WTC11 (cell line): Measurements from ENCODE around the gene C19orf53. TPM values are rescaled to one million over a fixed set of nuclear protein-coding genes. Genes with fewer than 3 reads are reported as not detected.
"Not testable (repeated sequence)": the region's sequence is repeated elsewhere in the genome, so short reads cannot be mapped to it uniquely, and the experiment has no call there.

Experiments used
- ATAC-seq: fragments of 200-7000 bp; cut with Tn5 transposase; 2 replicates; pipeline ENCODE4 v1.10.0; 2021; ENCODE audit warnings: mild to moderate bottlenecking, moderate library complexity
- CTCF ChIA-PET: fragments of 300-600 bp; sonication (Branson Sonifier 250); formaldehyde crosslinking; loops from one replicate; lab custom pipeline; 2021; ENCODE audit warnings: antibody characterized with exemption; lab: Charles Lee
- POLR2A ChIA-PET: fragments of 350-600 bp; sonication (Branson Sonifier 250); formaldehyde crosslinking; loops from one replicate; lab custom pipeline; 2021; ENCODE audit warnings: antibody characterized with exemption; lab: Charles Lee
- DNase-seq: peaks from one replicate; pipeline ENCODE4 v3.0.0; 2021; ENCODE audit warnings: low spot score
- H3K27ac Mint-ChIP-seq: 2 replicates; pipeline ENCODE4 v1.8.0; 2021; ENCODE audit warnings: mixed read lengths
- H3K27me3 Mint-ChIP-seq: 2 replicates; pipeline ENCODE4 v1.8.0; 2021; ENCODE audit warnings: low read depth, mild to moderate bottlenecking, moderate library complexity, mixed read lengths
- H3K36me3 Mint-ChIP-seq: 2 replicates; pipeline ENCODE4 v1.8.0; 2021; ENCODE audit warnings: mixed read lengths
- H3K4me1 Mint-ChIP-seq: 2 replicates; pipeline ENCODE4 v1.8.0; 2022; ENCODE audit warnings: mixed read lengths
- H3K4me3 Mint-ChIP-seq: 2 replicates; pipeline ENCODE4 v1.8.0; 2021; ENCODE audit warnings: mild to moderate bottlenecking, moderate library complexity, mixed read lengths
- H3K9me3 Mint-ChIP-seq: 2 replicates; pipeline ENCODE4 v1.8.0; 2021; ENCODE audit warnings: mixed read lengths
- CBFB ChIP-seq: sonication (generic); formaldehyde crosslinking; IDR thresholded peaks from 2 replicates; pipeline ENCODE4 v1.8.1; 2022; ENCODE audit warnings: mild to moderate bottlenecking, low read depth, missing genetic modification reagents
- ELF4 ChIP-seq: sonication (generic); formaldehyde crosslinking; IDR thresholded peaks from 2 replicates; pipeline ENCODE4 v1.8.1; 2022; ENCODE audit warnings: low read depth, mild to moderate bottlenecking, moderate library complexity, missing genetic modification reagents
- JUN ChIP-seq: sonication (generic); formaldehyde crosslinking; IDR thresholded peaks from 2 replicates; pipeline ENCODE4 v1.8.0; 2023; ENCODE audit warnings: mild to moderate bottlenecking, missing genetic modification reagents
- MLX ChIP-seq: sonication (generic); formaldehyde crosslinking; IDR thresholded peaks from 2 replicates; pipeline ENCODE4 v1.8.1; 2023; ENCODE audit warnings: mild to moderate bottlenecking, missing genetic modification reagents, moderate library complexity
- MXD4 ChIP-seq: fragments of 250-450 bp; sonication (Bioruptor Pico); IDR thresholded peaks from 2 replicates; pipeline ENCODE4 v1.8.0; 2021; ENCODE audit warnings: mild to moderate bottlenecking, moderate library complexity, borderline replicate concordance
- PRRX2 ChIP-seq: fragments of 250-450 bp; sonication (Bioruptor Pico); IDR thresholded peaks from 2 replicates; pipeline ENCODE4 v1.8.0; 2021; ENCODE audit warnings: mild to moderate bottlenecking
- SMAD3 ChIP-seq: sonication (generic); formaldehyde crosslinking; IDR thresholded peaks from 2 replicates; pipeline ENCODE4 v1.8.0; 2022; ENCODE audit warnings: missing genetic modification reagents, mild to moderate bottlenecking, borderline replicate concordance
- TEAD4 ChIP-seq: sonication (generic); formaldehyde crosslinking; IDR thresholded peaks from 2 replicates; pipeline ENCODE4 v1.8.0; 2022; ENCODE audit warnings: mild to moderate bottlenecking, missing genetic modification reagents
- TP53 ChIP-seq: sonication (generic); formaldehyde crosslinking; IDR thresholded peaks from 2 replicates; pipeline ENCODE4 v1.8.1; 2023; ENCODE audit warnings: mild to moderate bottlenecking, missing genetic modification reagents
- ZNF219 ChIP-seq: sonication (generic); formaldehyde crosslinking; IDR thresholded peaks from 2 replicates; pipeline ENCODE4 v1.8.0; 2023; ENCODE audit warnings: missing genetic modification reagents, mild to moderate bottlenecking, borderline replicate concordance
- ZNF263 ChIP-seq: sonication (generic); formaldehyde crosslinking; IDR thresholded peaks from 2 replicates; pipeline ENCODE4 v1.8.1; 2022; ENCODE audit warnings: low read depth, mild to moderate bottlenecking, moderate library complexity, missing genetic modification reagents
- ZNF416 ChIP-seq: fragments of 250-450 bp; sonication (Bioruptor Pico); IDR thresholded peaks from 2 replicates; pipeline ENCODE4 v1.9.0; 2021; ENCODE audit warnings: mild to moderate bottlenecking, inconsistent platforms
- ZSCAN18 ChIP-seq: fragments of 250-450 bp; sonication (Bioruptor Pico); IDR thresholded peaks from 2 replicates; pipeline ENCODE4 v2.1.2; 2022; ENCODE audit warnings: mild to moderate bottlenecking, moderate library complexity
- total RNA-seq: library from RNA; stranded (reverse); gene quantifications from 3 replicates; pipeline ENCODE4 v1.2.3, GENCODE V29; 2021
- TF ChIP-seq, protein P1 (sequence below): sonication (generic); formaldehyde crosslinking; IDR thresholded peaks from 2 replicates; pipeline ENCODE4 v1.8.1; 2023; ENCODE audit warnings: mild to moderate bottlenecking, missing genetic modification reagents
- TF ChIP-seq, protein P2 (sequence below): sonication (generic); formaldehyde crosslinking; IDR thresholded peaks from 2 replicates; pipeline ENCODE4 v1.8.1; 2023; ENCODE audit warnings: mild to moderate bottlenecking, missing genetic modification reagents, borderline replicate concordance
- TF ChIP-seq, protein P3 (sequence below): sonication (generic); formaldehyde crosslinking; IDR thresholded peaks from 2 replicates; pipeline ENCODE4 v1.8.1; 2022; ENCODE audit warnings: mild to moderate bottlenecking, moderate library complexity, missing genetic modification reagents

The C19orf53 gene
- total RNA-seq, 1 experiment from 2014 or later, result 102 TPM

DNA sequence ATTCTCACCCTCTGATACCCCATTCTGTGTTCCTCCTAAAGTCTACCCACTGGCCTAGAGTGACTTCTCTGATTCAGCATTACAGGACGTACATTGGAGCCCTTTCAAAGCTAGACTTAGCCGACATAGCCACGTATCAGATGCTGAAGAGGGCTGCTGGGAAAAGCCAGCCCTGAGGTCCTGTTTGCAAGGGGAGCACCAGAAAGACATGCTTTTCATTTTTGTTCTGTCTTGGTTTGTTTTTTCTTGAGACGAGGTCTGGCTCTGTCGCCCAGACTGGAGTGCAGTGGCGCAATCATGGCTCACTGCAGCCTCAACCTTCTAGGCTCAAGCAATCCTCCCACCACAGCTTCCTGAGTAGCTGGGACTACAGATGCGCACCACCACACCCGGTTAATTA is 14.7 kb downstream of the C19orf53 start (continued):
- TF ChIP-seq, protein P1, sequence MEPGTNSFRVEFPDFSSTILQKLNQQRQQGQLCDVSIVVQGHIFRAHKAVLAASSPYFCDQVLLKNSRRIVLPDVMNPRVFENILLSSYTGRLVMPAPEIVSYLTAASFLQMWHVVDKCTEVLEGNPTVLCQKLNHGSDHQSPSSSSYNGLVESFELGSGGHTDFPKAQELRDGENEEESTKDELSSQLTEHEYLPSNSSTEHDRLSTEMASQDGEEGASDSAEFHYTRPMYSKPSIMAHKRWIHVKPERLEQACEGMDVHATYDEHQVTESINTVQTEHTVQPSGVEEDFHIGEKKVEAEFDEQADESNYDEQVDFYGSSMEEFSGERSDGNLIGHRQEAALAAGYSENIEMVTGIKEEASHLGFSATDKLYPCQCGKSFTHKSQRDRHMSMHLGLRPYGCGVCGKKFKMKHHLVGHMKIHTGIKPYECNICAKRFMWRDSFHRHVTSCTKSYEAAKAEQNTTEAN (CRISPR knock-in tag), result no peak

- Mint-ChIP-seq H3K27ac (no peak overlapping the region), H3K27me3 (no peaks in the 10 kb centered on the region), H3K9me3 (no peaks in the 10 kb centered on the region), H3K4me3 (no peak overlapping the region), H3K4me1 (peaks cover 7% of the 10 kb centered on the region), H3K36me3 (no peaks in the 10 kb centered on the region)
- no peak for DNase-seq
- ChIA-PET CTCF (no interaction called here), POLR2A (no interaction called here)
- TF ChIP-seq, protein P2, sequence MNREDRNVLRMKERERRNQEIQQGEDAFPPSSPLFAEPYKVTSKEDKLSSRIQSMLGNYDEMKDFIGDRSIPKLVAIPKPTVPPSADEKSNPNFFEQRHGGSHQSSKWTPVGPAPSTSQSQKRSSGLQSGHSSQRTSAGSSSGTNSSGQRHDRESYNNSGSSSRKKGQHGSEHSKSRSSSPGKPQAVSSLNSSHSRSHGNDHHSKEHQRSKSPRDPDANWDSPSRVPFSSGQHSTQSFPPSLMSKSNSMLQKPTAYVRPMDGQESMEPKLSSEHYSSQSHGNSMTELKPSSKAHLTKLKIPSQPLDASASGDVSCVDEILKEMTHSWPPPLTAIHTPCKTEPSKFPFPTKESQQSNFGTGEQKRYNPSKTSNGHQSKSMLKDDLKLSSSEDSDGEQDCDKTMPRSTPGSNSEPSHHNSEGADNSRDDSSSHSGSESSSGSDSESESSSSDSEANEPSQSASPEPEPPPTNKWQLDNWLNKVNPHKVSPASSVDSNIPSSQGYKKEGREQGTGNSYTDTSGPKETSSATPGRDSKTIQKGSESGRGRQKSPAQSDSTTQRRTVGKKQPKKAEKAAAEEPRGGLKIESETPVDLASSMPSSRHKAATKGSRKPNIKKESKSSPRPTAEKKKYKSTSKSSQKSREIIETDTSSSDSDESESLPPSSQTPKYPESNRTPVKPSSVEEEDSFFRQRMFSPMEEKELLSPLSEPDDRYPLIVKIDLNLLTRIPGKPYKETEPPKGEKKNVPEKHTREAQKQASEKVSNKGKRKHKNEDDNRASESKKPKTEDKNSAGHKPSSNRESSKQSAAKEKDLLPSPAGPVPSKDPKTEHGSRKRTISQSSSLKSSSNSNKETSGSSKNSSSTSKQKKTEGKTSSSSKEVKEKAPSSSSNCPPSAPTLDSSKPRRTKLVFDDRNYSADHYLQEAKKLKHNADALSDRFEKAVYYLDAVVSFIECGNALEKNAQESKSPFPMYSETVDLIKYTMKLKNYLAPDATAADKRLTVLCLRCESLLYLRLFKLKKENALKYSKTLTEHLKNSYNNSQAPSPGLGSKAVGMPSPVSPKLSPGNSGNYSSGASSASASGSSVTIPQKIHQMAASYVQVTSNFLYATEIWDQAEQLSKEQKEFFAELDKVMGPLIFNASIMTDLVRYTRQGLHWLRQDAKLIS (CRISPR knock-in tag), result no peak
- TF ChIP-seq TEAD4 (CRISPR knock-in tag) (no peak), TP53 (CRISPR knock-in tag) (no peak), ZNF219 (CRISPR knock-in tag) (no peak), MXD4 (CRISPR knock-in tag) (no peak), ZNF416 (no peak), ELF4 (CRISPR knock-in tag) (no peak), ZSCAN18 (no peak), CBFB (no peak), JUN (no peak), MLX (CRISPR knock-in tag) (no peak), ZNF263 (CRISPR knock-in tag) (no peak), SMAD3 (CRISPR knock-in tag) (no peak), PRRX2 (CRISPR knock-in tag) (no peak)
- TF ChIP-seq, protein P3, sequence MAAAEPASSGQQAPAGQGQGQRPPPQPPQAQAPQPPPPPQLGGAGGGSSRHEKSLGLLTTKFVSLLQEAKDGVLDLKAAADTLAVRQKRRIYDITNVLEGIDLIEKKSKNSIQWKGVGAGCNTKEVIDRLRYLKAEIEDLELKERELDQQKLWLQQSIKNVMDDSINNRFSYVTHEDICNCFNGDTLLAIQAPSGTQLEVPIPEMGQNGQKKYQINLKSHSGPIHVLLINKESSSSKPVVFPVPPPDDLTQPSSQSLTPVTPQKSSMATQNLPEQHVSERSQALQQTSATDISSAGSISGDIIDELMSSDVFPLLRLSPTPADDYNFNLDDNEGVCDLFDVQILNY, result no peak
- ATAC-seq, result no peak
Observed at GRCh38 chr19:13790354-13790753, 16.1 kb downstream of the C19orf53 start.

- not testable (repeated sequence) for H3K36me3 Mint-ChIP-seq, H3K27me3 Mint-ChIP-seq, DNase-seq, H3K9me3 Mint-ChIP-seq, H3K4me3 Mint-ChIP-seq, ATAC-seq
- H3K4me1 Mint-ChIP-seq, result peaks cover 16% of the 10 kb centered on the region
- ChIA-PET CTCF (interaction anchor here (0.7 to 1.3 kb wide), 4 partner anchors 32 to 279 kb away, joined by 3 to 6 read pairs (median 3); partner anchors contain the start of genes MISP3 and PALM3), POLR2A (interaction anchor here (0.6 to 0.9 kb wide), 2 partner anchors 32 to 186 kb away, joined by 3 to 5 read pairs; no protein-coding TSS in a partner anchor)
- peak overlapping the region; percentile 98 for H3K27ac Mint-ChIP-seq
Observed at GRCh38 chr19:13793317-13793716, 19.1 kb downstream of the C19orf53 start.
